K562 (cell line): ENCODE measurements around the gene CHRDL1.

Experiments used
- ADNP ChIP-seq: fragments of 200-800 bp; sonication (Bioruptor generic); IDR thresholded peaks from 2 replicates; pipeline ENCODE4 v1.6.1; 2016; ENCODE audit warnings: missing genetic modification characterization, missing compliant biosample characterization
- CTCF ChIP-seq, 3 experiments: IDR thresholded peaks in 2 of 3; conservative IDR thresholded peaks in 1 of 3; 2 replicates each; pipeline ENCODE4 v1.5.1; 2011 to 2012; ENCODE audit warnings: low read length in 3 of 3, mild to moderate bottlenecking in 3 of 3, control low read depth in 2 of 3, improper control_type of control experiment in 1 of 3, inconsistent platforms in 1 of 3, low read depth in 1 of 3, mixed read lengths in 1 of 3, moderate library complexity in 1 of 3; ENCODE audit not compliant: insufficient read depth in 2 of 3
- EP300 ChIP-seq: IDR thresholded peaks from 2 replicates; pipeline ENCODE4 v1.6.1; 2012; ENCODE audit warnings: low read length, improper control_type of control experiment
- EZH2 ChIP-seq: IDR thresholded peaks from 2 replicates; pipeline ENCODE4 v1.6.1; 2012; ENCODE audit warnings: low read depth, mild to moderate bottlenecking, inconsistent platforms, low read length, borderline replicate concordance
- HDAC6 ChIP-seq: IDR thresholded peaks from 2 replicates; pipeline ENCODE4 v1.6.1; 2012; ENCODE audit warnings: low read depth, mild to moderate bottlenecking, control low read depth, inconsistent platforms, low read length, moderate library complexity
- NFIC ChIP-seq: fragments of 450-650 bp; IDR thresholded peaks from 2 replicates; pipeline ENCODE4 v1.6.1; 2017; ENCODE audit warnings: mild to moderate bottlenecking, inconsistent platforms
- RREB1 ChIP-seq: fragments of 250-450 bp; sonication (Bioruptor Pico); IDR thresholded peaks from 2 replicates; pipeline ENCODE4 v1.4.0; 2020
- SAP30 ChIP-seq: fragments of 200-600 bp; sonication (generic); IDR thresholded peaks from 2 replicates; pipeline ENCODE4 v1.6.1; 2012; ENCODE audit warnings: borderline replicate concordance, low read depth, mild to moderate bottlenecking, moderate library complexity, low read length, control low read depth, inconsistent platforms; ENCODE audit not compliant: insufficient read depth, poor library complexity, severe bottlenecking
- STAG1 ChIP-seq: sonication (generic); formaldehyde crosslinking; IDR thresholded peaks from 2 replicates; pipeline ENCODE4 v1.5.0; 2020; ENCODE audit warnings: missing genetic modification reagents, borderline replicate concordance
- STAT6 ChIP-seq: sonication (generic); formaldehyde crosslinking; IDR thresholded peaks from 2 replicates; pipeline ENCODE4 v1.8.1; 2023; ENCODE audit warnings: mild to moderate bottlenecking, missing genetic modification reagents
- ZBTB33 ChIP-seq: sonication (generic); formaldehyde crosslinking; IDR thresholded peaks from 2 replicates; pipeline ENCODE4 v1.8.1; 2023; ENCODE audit warnings: mild to moderate bottlenecking, missing genetic modification reagents
- ZNF395 ChIP-seq: fragments of 200-800 bp; sonication (Bioruptor generic); IDR thresholded peaks from 2 replicates; pipeline ENCODE4 v1.6.1; 2017; ENCODE audit warnings: missing genetic modification characterization, missing compliant biosample characterization

- TF ChIP-seq EP300: no peak
- TF ChIP-seq RREB1 (CRISPR knock-in tag): no peak
- TF ChIP-seq ADNP (tag): no peak
- no peak for TF ChIP-seq CTCF (IDR thresholded peaks at IDR 0.05 in 2 of 3, conservative IDR thresholded peaks at IDR 0.05 in 1 of 3; ENCODE audit: insufficient read depth in 2 of 3, low read depth in 1 of 3, low read length in 3 of 3)
- no peak for TF ChIP-seq ZNF395 (CRISPR knock-in tag)
- no peak for TF ChIP-seq EZH2
- TF ChIP-seq SAP30: no peak
- no peak for TF ChIP-seq ZBTB33 (CRISPR knock-in tag)
- TF ChIP-seq HDAC6: no peak
- no peak for TF ChIP-seq NFIC
- TF ChIP-seq STAG1 (CRISPR knock-in tag): no peak
- TF ChIP-seq STAT6 (CRISPR knock-in tag): no peak
These were observed 62.5 kb downstream of the CHRDL1 start for GRCh38 chrX:110733166-110733565.
